ENCODE data around the gene MREG. TPM values are rescaled to one million over a fixed set of nuclear protein-coding genes. Genes with fewer than 3 reads are reported as not detected.

Gene MREG
- total RNA-seq, 5 donors from 2014 or later (not counting 1 experiment from before 2014, with no cell fraction given) = 4.6 to 7.5 (median 6.3) TPM

DNA sequence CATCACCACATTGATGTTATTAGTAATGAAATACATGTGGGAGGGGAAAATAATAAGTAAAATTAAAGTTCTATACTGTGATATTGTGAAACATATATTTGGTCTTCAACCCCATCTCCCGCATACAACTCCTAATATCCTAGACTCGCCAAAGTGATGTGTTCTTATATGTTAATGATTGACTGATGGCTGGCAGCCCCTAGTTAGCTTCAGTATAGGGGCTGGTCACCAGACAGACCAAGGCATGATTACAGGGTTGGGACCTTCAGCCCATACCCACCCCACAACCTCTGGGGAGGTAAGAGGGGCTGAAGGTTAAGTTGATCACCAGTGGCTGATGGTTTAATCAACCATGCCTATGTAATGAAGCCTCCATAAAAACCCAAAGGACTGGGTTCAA, 28.1 kb upstream of the MREG start:
- Mint-ChIP-seq H3K27me3 (no peaks in the 10 kb centered on the region), H3K27ac (peak overlapping the region in 1 of 2 donors; percentile 22), H3K4me3 (no peak overlapping the region), H3K4me1 (no peaks in the 10 kb centered on the region), H3K36me3 (peaks cover 31% of the 10 kb centered on the region), H3K9me3 (no peaks in the 10 kb centered on the region)
- Histone ChIP-seq H3K27me3 (replicated peaks in 1 of 2; ENCODE audit: control insufficient read depth in 2 of 2, extremely low read depth in 1 of 2, insufficient read depth in 2 of 2, low read length in 1 of 2) (no peaks in the 10 kb centered on the region), H3K9me3 (no peaks in the 10 kb centered on the region), H3K36me3 (ENCODE audit: control insufficient read depth in 2 of 2, extremely low read depth in 1 of 2, insufficient read depth in 1 of 2, low read length in 1 of 2) (peaks cover 4 to 61% of the 10 kb centered on the region in 2 donors), H3K27ac (ENCODE audit: low read length) (no peak overlapping the region), H3K4me3 (ENCODE audit: control insufficient read depth in 1 of 2, extremely low read depth in 1 of 2, low read length in 1 of 2) (no peak overlapping the region), H3K4me1 (ENCODE audit: control insufficient read depth in 1 of 2, extremely low read depth in 1 of 2, insufficient read depth in 2 of 2, low read length in 2 of 2) (no peaks in the 10 kb centered on the region)
- no CpG with 5 or more reads among the region's 2 CpGs for WGBS (ENCODE audit: insufficient coverage)
- DNase-seq (no peak), ATAC-seq (replicated peaks in 1 of 4) (no peak)
- POLR2A ChIA-PET = interaction anchor here in 1 of 2 donors (1.3 kb wide), 1 partner anchor 10 kb away, joined by 3 read pairs; no protein-coding TSS in a partner anchor
- CTCF ChIA-PET = interaction anchor here in 1 of 2 donors (0.6 kb wide), 1 partner anchor 13 kb away, joined by 4 read pairs; no protein-coding TSS in a partner anchor

DNA sequence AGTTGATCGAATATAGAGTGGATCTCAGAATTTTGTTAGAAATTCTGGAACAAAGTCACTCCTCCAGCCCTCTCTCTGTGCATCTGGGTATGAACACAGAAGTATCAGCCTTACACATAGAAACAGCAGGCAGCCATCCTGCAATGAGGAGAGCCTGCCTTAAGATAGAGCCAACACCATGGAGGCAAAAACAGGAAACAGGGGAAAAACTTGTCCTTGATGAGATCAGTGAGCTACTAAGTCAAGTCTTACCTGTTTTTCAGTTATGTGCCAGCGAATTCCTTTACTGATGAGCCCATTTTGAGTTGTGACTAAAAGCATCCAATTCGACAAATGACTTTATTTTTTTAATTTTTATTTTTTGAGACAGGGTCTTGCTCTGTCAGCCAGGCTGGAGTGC, 26.6 kb upstream of the MREG start:
- Histone ChIP-seq H3K4me3 (ENCODE audit: control insufficient read depth in 1 of 2, extremely low read depth in 1 of 2, low read length in 1 of 2) (no peak overlapping the region), H3K9me3 (no peaks in the 10 kb centered on the region), H3K27me3 (replicated peaks in 1 of 2; ENCODE audit: control insufficient read depth in 2 of 2, extremely low read depth in 1 of 2, insufficient read depth in 2 of 2, low read length in 1 of 2) (no peaks in the 10 kb centered on the region), H3K4me1 (ENCODE audit: control insufficient read depth in 1 of 2, extremely low read depth in 1 of 2, insufficient read depth in 2 of 2, low read length in 2 of 2) (no peaks in the 10 kb centered on the region), H3K27ac (ENCODE audit: low read length) (no peak overlapping the region), H3K36me3 (ENCODE audit: control insufficient read depth in 2 of 2, extremely low read depth in 1 of 2, insufficient read depth in 1 of 2, low read length in 1 of 2) (peaks cover 4 to 62% of the 10 kb centered on the region in 2 donors)
- peaks cover 31% of the 10 kb centered on the region for H3K36me3 Mint-ChIP-seq
- 100% methylated on average over 1 of the region's 3 CpGs for WGBS (ENCODE audit: insufficient coverage)
- no peaks in the 10 kb centered on the region for H3K9me3 Mint-ChIP-seq
- no peaks in the 10 kb centered on the region for H3K4me1 Mint-ChIP-seq
- no peak overlapping the region for H3K27ac Mint-ChIP-seq
- CTCF ChIA-PET = no interaction called here
- H3K27me3 Mint-ChIP-seq = no peaks in the 10 kb centered on the region
- H3K4me3 Mint-ChIP-seq = no peak overlapping the region
- ATAC-seq (replicated peaks in 1 of 4) = no peak
- POLR2A ChIA-PET = no interaction called here
- DNase-seq = no peak

DNA sequence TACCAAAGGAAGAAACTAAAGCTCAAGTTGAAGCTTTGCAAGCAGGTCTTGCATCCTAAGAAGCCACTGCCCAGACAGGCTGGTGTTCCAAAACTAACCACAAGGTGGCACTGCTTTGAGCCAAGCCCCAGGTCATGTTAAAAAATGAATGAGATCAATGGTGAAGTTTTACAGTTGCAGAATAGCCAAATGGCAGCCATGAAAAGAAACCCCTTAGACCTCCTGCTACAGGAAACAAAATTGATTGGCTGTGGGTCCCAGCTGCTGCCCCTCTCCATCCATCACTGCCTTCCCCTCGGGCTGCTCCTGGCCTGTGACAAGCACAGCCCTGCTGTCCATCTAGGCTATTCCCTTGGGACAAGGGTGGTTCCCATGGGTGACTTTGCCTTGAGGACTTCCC, 20.7 kb upstream of the MREG start:
- no peak overlapping the region for H3K27ac Mint-ChIP-seq
- H3K4me3 Mint-ChIP-seq = no peak overlapping the region
- POLR2A ChIA-PET = no interaction called here

DNA sequence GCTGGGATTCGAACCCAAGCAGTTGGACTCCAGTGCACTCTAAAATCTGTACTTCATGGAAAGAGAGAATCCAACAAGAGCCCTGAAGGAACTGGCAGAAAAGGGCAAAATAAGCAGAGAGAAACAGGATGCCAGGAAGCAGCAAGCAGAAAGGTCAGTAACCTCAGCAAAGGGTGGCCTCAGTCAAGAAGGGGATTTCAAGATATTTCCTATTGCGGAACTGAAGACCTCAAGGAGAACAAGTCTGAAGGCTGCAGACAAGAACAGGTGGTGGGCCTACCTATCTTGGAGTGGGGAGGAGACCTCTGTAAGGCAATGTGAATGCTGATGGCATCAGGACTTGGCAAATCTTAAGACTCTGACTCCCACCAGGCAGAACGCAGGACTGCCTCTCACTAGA, 20.1 kb upstream of the MREG start:
- ATAC-seq (replicated peaks in 1 of 4) = no peak
- Histone ChIP-seq H3K4me3 (ENCODE audit: control insufficient read depth in 1 of 2, extremely low read depth in 1 of 2, low read length in 1 of 2) (no peak overlapping the region), H3K27me3 (replicated peaks in 1 of 2; ENCODE audit: control insufficient read depth in 2 of 2, extremely low read depth in 1 of 2, insufficient read depth in 2 of 2, low read length in 1 of 2) (no peaks in the 10 kb centered on the region), H3K4me1 (ENCODE audit: control insufficient read depth in 1 of 2, extremely low read depth in 1 of 2, insufficient read depth in 2 of 2, low read length in 2 of 2) (peaks cover 4% of the 10 kb centered on the region in 2 experiments), H3K27ac (ENCODE audit: low read length) (no peak overlapping the region), H3K36me3 (ENCODE audit: control insufficient read depth in 2 of 2, extremely low read depth in 1 of 2, insufficient read depth in 1 of 2, low read length in 1 of 2) (peaks cover 0 to 25% of the 10 kb centered on the region in 2 donors), H3K9me3 (no peaks in the 10 kb centered on the region)
- no peak overlapping the region for H3K4me3 Mint-ChIP-seq
- no peaks in the 10 kb centered on the region for H3K9me3 Mint-ChIP-seq
- no peak for DNase-seq
- CTCF ChIA-PET = interaction anchor here (0.5 to 3.0 kb wide), 20 partner anchors 10 to 1415 kb away, joined by 3 to 12 read pairs (median 4); partner anchors contain the start of genes MREG (in 2 of the 2), PECR (in 1 of the 2) and TMEM169 (in 1 of the 2)
- no peak overlapping the region for H3K27ac Mint-ChIP-seq
- H3K27me3 Mint-ChIP-seq = no peaks in the 10 kb centered on the region
- peaks cover 12 to 25% (median 15%) of the 10 kb centered on the region in 3 donors for H3K4me1 Mint-ChIP-seq
- WGBS (ENCODE audit: insufficient coverage) = 93% methylated on average over 3 of the region's 3 CpGs
- peaks cover 22% of the 10 kb centered on the region for H3K36me3 Mint-ChIP-seq
- POLR2A ChIA-PET = no interaction called here

More for the DNA sequence above, 20.7 kb upstream of the MREG start:
- no peaks in the 10 kb centered on the region for H3K27me3 ChIP-seq (replicated peaks in 1 of 2; ENCODE audit: control insufficient read depth in 2 of 2, extremely low read depth in 1 of 2, insufficient read depth in 2 of 2, low read length in 1 of 2)
- H3K4me3 ChIP-seq (ENCODE audit: control insufficient read depth in 1 of 2, extremely low read depth in 1 of 2, low read length in 1 of 2) = no peak overlapping the region
- DNase-seq (peak; percentile 30 to 85 (median 67)), ATAC-seq (replicated peaks in 1 of 4) (peak; percentile 72 to 83 (median 80))
- no peaks in the 10 kb centered on the region for H3K27me3 Mint-ChIP-seq
- CTCF ChIA-PET = interaction anchor here (0.6 to 3.0 kb wide), 14 partner anchors 10 to 633 kb away, joined by 3 to 12 read pairs (median 4); partner anchors contain the start of genes MREG (in 2 of the 2), PECR (in 1 of the 2) and TMEM169 (in 1 of the 2)
- H3K36me3 Mint-ChIP-seq = peaks cover 22% of the 10 kb centered on the region
- 100% methylated on average over 1 of the region's 1 CpG for WGBS (ENCODE audit: insufficient coverage)
- no peaks in the 10 kb centered on the region for H3K9me3 Mint-ChIP-seq
- H3K4me1 Mint-ChIP-seq = peaks cover 12 to 25% (median 15%) of the 10 kb centered on the region in 3 donors
- H3K9me3 ChIP-seq = no peaks in the 10 kb centered on the region
- peaks cover 4% of the 10 kb centered on the region in 2 experiments for H3K4me1 ChIP-seq (ENCODE audit: control insufficient read depth in 1 of 2, extremely low read depth in 1 of 2, insufficient read depth in 2 of 2, low read length in 2 of 2)
- no peak overlapping the region for H3K27ac ChIP-seq (ENCODE audit: low read length)
- peaks cover 0 to 26% of the 10 kb centered on the region in 2 donors for H3K36me3 ChIP-seq (ENCODE audit: control insufficient read depth in 2 of 2, extremely low read depth in 1 of 2, insufficient read depth in 1 of 2, low read length in 1 of 2)

DNA sequence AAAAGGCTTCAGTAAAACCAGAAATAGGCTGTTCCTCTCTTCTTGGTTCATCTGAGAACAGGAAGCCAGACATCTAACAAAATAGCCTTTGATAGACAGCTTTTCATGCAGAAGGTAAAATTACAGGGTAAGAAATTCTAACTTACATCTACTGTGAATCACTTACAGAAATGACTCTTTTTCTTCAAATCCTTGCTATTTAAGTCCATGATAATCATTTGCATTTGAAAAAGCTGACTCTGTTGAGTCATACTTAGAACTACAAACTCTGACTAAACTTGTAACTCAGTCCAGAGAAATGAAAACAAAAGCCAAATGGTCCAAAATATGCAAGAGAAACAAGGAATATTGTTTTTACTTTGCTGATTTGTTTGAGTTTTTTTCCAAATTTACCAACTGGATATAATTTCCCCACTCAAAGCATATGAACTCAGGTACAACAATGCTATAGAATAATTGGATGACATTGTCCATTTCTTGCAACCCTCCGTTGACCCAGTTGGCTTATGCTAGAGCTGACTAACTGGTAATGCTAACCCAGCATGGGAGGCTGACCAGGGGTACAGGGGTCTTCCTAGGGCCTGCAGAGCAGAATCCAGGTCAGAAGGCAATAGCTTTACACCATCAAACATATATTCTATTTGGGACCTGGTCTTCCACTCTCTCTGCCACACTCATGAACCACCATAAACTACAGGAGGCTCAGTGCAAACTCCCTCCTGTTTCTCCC, 18.8 kb upstream of the MREG start:
- H3K27me3 Mint-ChIP-seq = no peaks in the 10 kb centered on the region
- Histone ChIP-seq H3K4me1 (ENCODE audit: control insufficient read depth in 1 of 2, extremely low read depth in 1 of 2, insufficient read depth in 2 of 2, low read length in 2 of 2) (peaks cover 4% of the 10 kb centered on the region in 2 experiments), H3K36me3 (ENCODE audit: control insufficient read depth in 2 of 2, extremely low read depth in 1 of 2, insufficient read depth in 1 of 2, low read length in 1 of 2) (peaks cover 0 to 20% of the 10 kb centered on the region in 2 donors), H3K9me3 (no peaks in the 10 kb centered on the region), H3K4me3 (ENCODE audit: control insufficient read depth in 1 of 2, extremely low read depth in 1 of 2, low read length in 1 of 2) (no peak overlapping the region), H3K27me3 (replicated peaks in 1 of 2; ENCODE audit: control insufficient read depth in 2 of 2, extremely low read depth in 1 of 2, insufficient read depth in 2 of 2, low read length in 1 of 2) (no peaks in the 10 kb centered on the region), H3K27ac (ENCODE audit: low read length) (no peak overlapping the region)
- ATAC-seq (replicated peaks in 1 of 4) = peak in 1 of 4 experiments; percentile 27
- H3K4me1 Mint-ChIP-seq = peaks cover 12 to 25% (median 15%) of the 10 kb centered on the region in 3 donors
- H3K4me3 Mint-ChIP-seq = peak overlapping the region in 1 of 3 donors; percentile 9
- H3K9me3 Mint-ChIP-seq = no peaks in the 10 kb centered on the region
- ChIA-PET CTCF (interaction anchor here (0.6 to 3.0 kb wide), 20 partner anchors 8 to 635 kb away, joined by 3 to 12 read pairs (median 4); no protein-coding TSS in a partner anchor), POLR2A (no interaction called here)
- DNase-seq = no peak
- WGBS (ENCODE audit: insufficient coverage) = 83% methylated on average over 1 of the region's 1 CpG
- H3K36me3 Mint-ChIP-seq = peaks cover 22% of the 10 kb centered on the region
- H3K27ac Mint-ChIP-seq = peak overlapping the region; percentile 12 to 35

DNA sequence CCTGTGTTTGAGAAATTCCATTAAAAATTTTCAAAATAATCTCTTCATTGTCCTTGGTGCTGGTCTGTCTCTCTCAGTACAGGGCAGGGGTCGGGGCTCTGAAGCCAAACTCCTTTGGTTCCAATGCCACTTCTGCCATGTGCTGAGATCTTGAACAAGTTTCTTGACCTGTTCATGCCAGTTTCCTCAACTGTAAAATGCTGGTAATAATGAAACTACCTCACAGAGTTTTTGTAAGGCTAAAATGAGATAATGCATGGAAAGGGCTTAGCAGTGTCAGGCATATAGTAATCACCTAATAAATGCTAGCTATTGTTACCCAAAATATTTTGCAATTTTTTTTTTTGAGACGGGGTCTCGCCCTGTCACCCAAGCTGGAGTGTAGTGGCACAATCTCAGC, 16.9 kb upstream of the MREG start:
- CTCF ChIA-PET = interaction anchor here (0.6 to 1.6 kb wide), 2 partner anchors 28 kb away, joined by 3 to 8 read pairs; no protein-coding TSS in a partner anchor
- ATAC-seq (replicated peaks in 1 of 4) (no peak), DNase-seq (no peak)
- POLR2A ChIA-PET = interaction anchor here in 1 of 2 donors (0.7 kb wide), 1 partner anchor 11 kb away, joined by 7 read pairs; no protein-coding TSS in a partner anchor
- no peaks in the 10 kb centered on the region for H3K27me3 Mint-ChIP-seq
- Histone ChIP-seq H3K27ac (ENCODE audit: low read length) (no peak overlapping the region), H3K4me3 (ENCODE audit: control insufficient read depth in 1 of 2, extremely low read depth in 1 of 2, low read length in 1 of 2) (no peak overlapping the region), H3K27me3 (replicated peaks in 1 of 2; ENCODE audit: control insufficient read depth in 2 of 2, extremely low read depth in 1 of 2, insufficient read depth in 2 of 2, low read length in 1 of 2) (no peaks in the 10 kb centered on the region), H3K9me3 (no peaks in the 10 kb centered on the region), H3K36me3 (ENCODE audit: control insufficient read depth in 2 of 2, extremely low read depth in 1 of 2, insufficient read depth in 1 of 2, low read length in 1 of 2) (peaks cover 0 to 9% of the 10 kb centered on the region in 2 donors), H3K4me1 (ENCODE audit: control insufficient read depth in 1 of 2, extremely low read depth in 1 of 2, insufficient read depth in 2 of 2, low read length in 2 of 2) (peaks cover 4% of the 10 kb centered on the region in 2 experiments)
- no peak overlapping the region for H3K27ac Mint-ChIP-seq
- peaks cover 12 to 25% (median 15%) of the 10 kb centered on the region in 3 donors for H3K4me1 Mint-ChIP-seq
- WGBS (ENCODE audit: insufficient coverage) = 100% methylated on average over 1 of the region's 3 CpGs
- H3K9me3 Mint-ChIP-seq = no peaks in the 10 kb centered on the region
- H3K4me3 Mint-ChIP-seq = no peak overlapping the region
- H3K36me3 Mint-ChIP-seq = peaks cover 19% of the 10 kb centered on the region

Measured in T-cell (primary cell).